BLaER1 treated with 17β-estradiol and CSF1 and Interleukin-3, amounts not matched to agents 10 nM and 100 nM (cell line): Measurements from ENCODE around the gene ARID1B.

ENCODE experiments used
- H3K27ac ChIP-seq, 11 experiments: shearing (Covaris generic); formaldehyde crosslinking; 2 replicates each; pipeline ENCODE4 v1.8.1; 2022
- H3K27me3 ChIP-seq, 11 experiments: shearing (Covaris generic); formaldehyde crosslinking; 2 replicates each; pipeline ENCODE4 v1.8.1; 2022
- H3K36me3 ChIP-seq, 11 experiments: shearing (Covaris generic); formaldehyde crosslinking; 2 replicates each; pipeline ENCODE4 v1.8.1; 2022
- H3K4me1 ChIP-seq, 10 experiments: shearing (Covaris generic); formaldehyde crosslinking; 2 replicates each; pipeline ENCODE4 v1.8.1; 2022
- H3K4me2 ChIP-seq, 11 experiments: shearing (Covaris generic); formaldehyde crosslinking; 2 replicates each; pipeline ENCODE4 v1.8.1; 2022
- H3K4me3 ChIP-seq, 10 experiments: shearing (Covaris generic); formaldehyde crosslinking; 2 replicates each; pipeline ENCODE4 v1.8.1; 2022
- H3K9ac ChIP-seq, 11 experiments: shearing (Covaris generic); formaldehyde crosslinking; 2 replicates each; pipeline ENCODE4 v1.8.1; 2022
- H3K9me3 ChIP-seq, 11 experiments: shearing (Covaris generic); formaldehyde crosslinking; replicated peaks in 1 of 11; 2 replicates each; pipeline ENCODE4 v1.8.1; 2022
- H4K20me1 ChIP-seq, 11 experiments: shearing (Covaris generic); formaldehyde crosslinking; 2 replicates each; pipeline ENCODE4 v1.8.1; 2022
- Cebpa-rat ChIP-seq, 11 experiments: shearing (Covaris generic); IDR thresholded peaks; 2 replicates each; pipeline ENCODE4 v1.8.1; 2022

ARID1B gene

GRCh38 chr6:157213907-157214565 lies 436.9 kb downstream of the ARID1B start:
- no peak overlapping the region for H3K9ac ChIP-seq
- no peak overlapping the region for H3K27ac ChIP-seq
- no peak overlapping the region for H3K4me3 ChIP-seq
- peaks cover 0 to 5% (median 1%) of the 10 kb centered on the region in 10 experiments; a peak in 2 of 20 replicates for H3K4me1 ChIP-seq
- H3K4me2 ChIP-seq = no peak overlapping the region
- H3K36me3 ChIP-seq = peaks cover 0 to 19% (median 8%) of the 10 kb centered on the region in 11 experiments; a peak in 7 of 22 replicates
- peaks cover 0 to 2% (median 0%) of the 10 kb centered on the region in 11 experiments; a peak in 1 of 22 replicates for H3K27me3 ChIP-seq
- no peaks in the 10 kb centered on the region for H3K9me3 ChIP-seq
- no peak for TF ChIP-seq Cebpa-rat (IDR thresholded peaks at IDR 0.05)
- peaks cover 0 to 14% (median 0%) of the 10 kb centered on the region in 11 experiments; a peak in 6 of 22 replicates for H4K20me1 ChIP-seq

DNA sequence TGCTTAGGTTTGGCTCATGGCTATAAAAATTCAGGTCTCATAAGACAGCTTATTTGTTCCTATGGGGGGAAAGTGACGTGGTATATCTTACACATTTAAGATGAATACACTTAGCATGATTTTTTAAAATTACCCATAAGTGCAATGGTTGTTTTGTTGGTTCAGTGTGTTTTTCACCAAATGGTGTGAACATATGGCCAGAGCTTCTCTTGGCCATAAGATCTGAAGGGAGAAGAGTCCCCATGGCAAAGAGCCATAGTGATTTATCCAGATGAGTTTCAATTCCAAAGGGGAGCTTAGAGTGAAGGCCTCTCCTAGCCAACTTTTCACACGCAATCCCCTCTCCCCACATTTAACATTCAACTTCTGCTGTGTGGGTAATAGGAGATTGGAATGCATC lies 438.5 kb downstream of the ARID1B start:
- Histone ChIP-seq H3K9me3 (no peaks in the 10 kb centered on the region), H4K20me1 (peaks cover 0 to 17% (median 0%) of the 10 kb centered on the region in 11 experiments; a peak in 6 of 22 replicates), H3K4me2 (no peak overlapping the region), H3K27ac (no peak overlapping the region), H3K9ac (no peak overlapping the region), H3K27me3 (peaks cover 3 to 18% (median 7%) of the 10 kb centered on the region in 11 experiments; a peak in 20 of 22 replicates), H3K4me1 (peaks cover 0 to 8% (median 3%) of the 10 kb centered on the region in 10 experiments; a peak in 6 of 20 replicates), H3K36me3 (peaks cover 0 to 5% (median 0%) of the 10 kb centered on the region in 11 experiments; a peak in 2 of 22 replicates), H3K4me3 (no peak overlapping the region)
- TF ChIP-seq Cebpa-rat (IDR thresholded peaks at IDR 0.05) = no peak

- Histone ChIP-seq H3K9ac (no peak overlapping the region), H3K36me3 (no peaks in the 10 kb centered on the region), H4K20me1 (peaks cover 0 to 14% (median 3%) of the 10 kb centered on the region in 11 experiments; a peak in 7 of 22 replicates), H3K27me3 (peaks cover 11 to 27% (median 15%) of the 10 kb centered on the region in 11 experiments), H3K27ac (no peak overlapping the region), H3K4me2 (no peak overlapping the region), H3K4me1 (peaks cover 0 to 16% (median 7%) of the 10 kb centered on the region in 10 experiments; a peak in 17 of 20 replicates), H3K4me3 (no peak overlapping the region), H3K9me3 (no peaks in the 10 kb centered on the region)
- no peak for TF ChIP-seq Cebpa-rat (IDR thresholded peaks at IDR 0.05)
Observed at GRCh38 chr6:157216570-157216969, 439.4 kb downstream of the ARID1B start.

DNA sequence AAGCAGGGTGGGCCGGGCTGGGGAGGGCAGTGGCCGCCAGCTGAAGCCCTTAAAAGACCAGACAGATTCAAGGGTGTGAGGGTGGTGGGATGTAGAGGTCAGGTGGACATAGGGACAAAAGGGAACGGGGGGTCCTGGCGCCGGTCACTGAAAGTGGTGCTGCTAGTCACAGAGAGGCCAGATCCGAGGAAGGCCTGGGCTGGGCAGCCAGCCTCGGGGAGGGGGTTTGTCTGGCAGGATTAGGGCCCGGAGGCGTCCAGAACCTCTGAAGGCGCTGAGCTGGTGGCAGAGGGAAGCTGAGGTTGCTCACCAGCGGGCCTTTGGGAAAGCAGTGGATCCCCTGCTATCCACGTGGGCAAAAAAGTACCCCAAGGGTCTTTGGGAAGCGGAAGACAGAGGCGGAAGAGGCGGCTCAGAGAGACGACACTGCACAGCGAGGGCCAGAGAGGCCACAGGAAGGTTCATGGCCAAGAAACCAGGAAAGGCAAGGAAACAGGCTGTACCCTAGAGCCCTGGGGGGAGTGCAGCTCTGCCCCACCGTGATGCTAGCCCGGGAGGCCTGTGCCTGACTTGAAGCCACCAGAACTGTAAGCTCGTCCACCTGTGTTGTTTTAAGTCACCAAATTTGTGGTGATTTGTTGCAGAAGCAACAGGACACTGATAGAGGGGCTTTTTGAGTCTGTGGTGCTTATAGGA lies 440.2 kb downstream of the ARID1B start:
- Histone ChIP-seq H3K9me3 (no peaks in the 10 kb centered on the region), H4K20me1 (peaks cover 0 to 22% (median 0%) of the 10 kb centered on the region in 11 experiments; a peak in 7 of 22 replicates), H3K27ac (no peak overlapping the region), H3K36me3 (no peaks in the 10 kb centered on the region), H3K4me1 (peaks cover 7 to 20% (median 13%) of the 10 kb centered on the region in 10 experiments), H3K4me2 (no peak overlapping the region), H3K4me3 (no peak overlapping the region), H3K27me3 (peaks cover 19 to 35% (median 23%) of the 10 kb centered on the region in 11 experiments), H3K9ac (no peak overlapping the region)
- no peak for TF ChIP-seq Cebpa-rat (IDR thresholded peaks at IDR 0.05)

DNA sequence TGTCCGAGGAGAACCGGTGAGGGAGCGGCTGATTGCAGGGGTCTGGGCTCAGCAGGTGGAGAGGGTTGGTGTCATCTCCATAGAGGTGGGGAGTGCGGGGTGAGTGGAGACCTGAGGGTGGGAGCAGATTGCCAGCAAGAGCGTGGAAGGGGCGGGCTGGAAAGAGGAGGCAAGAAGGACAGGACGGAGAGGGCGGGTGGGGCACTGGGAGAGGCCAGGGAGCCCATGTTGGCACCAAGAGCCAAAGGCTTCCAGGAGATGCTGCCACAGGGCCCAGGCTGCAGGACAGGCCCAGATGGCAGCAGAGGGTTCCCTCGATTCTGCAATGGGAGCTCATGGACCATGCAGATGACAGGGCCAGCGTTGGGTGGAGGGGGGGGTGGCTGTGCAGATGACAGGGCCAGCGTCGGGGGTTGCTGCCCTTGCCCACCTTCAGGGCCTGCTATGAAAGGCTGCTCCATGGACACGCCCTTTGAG lies 440.8 kb downstream of the ARID1B start:
- Histone ChIP-seq H3K36me3 (no peaks in the 10 kb centered on the region), H3K4me2 (no peak overlapping the region), H3K4me1 (peaks cover 12 to 26% (median 19%) of the 10 kb centered on the region in 10 experiments), H3K27me3 (peaks cover 19 to 39% (median 24%) of the 10 kb centered on the region in 11 experiments), H3K9ac (no peak overlapping the region), H4K20me1 (peaks cover 0 to 28% (median 0%) of the 10 kb centered on the region in 11 experiments; a peak in 8 of 22 replicates), H3K9me3 (no peaks in the 10 kb centered on the region), H3K27ac (no peak overlapping the region), H3K4me3 (no peak overlapping the region)
- TF ChIP-seq Cebpa-rat (IDR thresholded peaks at IDR 0.05) = no peak

DNA sequence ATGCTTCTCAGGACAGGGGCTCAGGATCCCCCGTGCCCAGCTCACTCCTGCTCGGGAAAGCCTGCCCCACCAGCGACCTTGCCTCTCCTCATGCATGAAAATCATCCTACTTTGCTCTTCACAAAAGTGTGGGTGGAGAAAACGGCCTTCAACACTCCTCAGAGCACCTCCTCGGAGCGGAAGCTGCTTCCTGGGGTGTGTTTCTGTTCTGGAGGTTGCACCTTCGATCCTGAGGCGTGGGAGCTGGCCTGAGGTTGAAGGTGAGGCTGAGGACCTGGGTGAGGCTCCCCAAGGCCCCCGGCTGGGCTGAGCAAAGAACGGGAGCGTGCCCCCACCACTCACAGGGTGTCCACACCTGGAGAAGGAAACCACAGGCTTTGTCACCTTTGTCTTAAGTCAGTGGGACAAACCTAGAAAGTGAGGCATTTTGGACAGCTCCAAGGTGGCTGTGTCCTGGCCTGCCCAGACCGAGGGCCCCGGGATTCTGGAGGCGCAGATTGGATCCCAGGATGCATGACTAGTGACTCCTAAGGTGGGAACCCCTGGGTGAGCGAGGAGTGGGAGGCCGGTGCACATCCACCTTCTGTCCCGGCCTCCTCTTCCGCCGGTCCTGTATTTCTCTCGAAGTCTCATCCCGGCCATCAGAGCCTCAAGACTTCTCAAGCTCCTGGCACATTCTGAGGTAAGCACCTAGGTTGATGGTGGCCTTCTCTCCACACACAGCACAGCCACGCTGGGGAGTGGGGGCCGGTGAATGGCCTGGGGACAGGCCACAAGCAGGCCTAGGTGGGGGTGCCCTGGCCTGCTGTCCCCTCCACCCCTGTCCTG lies 441.4 kb downstream of the ARID1B start:
- no peaks in the 10 kb centered on the region for H3K9me3 ChIP-seq
- H3K4me2 ChIP-seq = no peak overlapping the region
- H3K27me3 ChIP-seq = peaks cover 19 to 45% (median 24%) of the 10 kb centered on the region in 11 experiments
- no peak overlapping the region for H3K4me3 ChIP-seq
- no peak overlapping the region for H3K27ac ChIP-seq
- no peak for TF ChIP-seq Cebpa-rat (IDR thresholded peaks at IDR 0.05)
- peaks cover 19 to 32% (median 26%) of the 10 kb centered on the region in 10 experiments for H3K4me1 ChIP-seq
- no peak overlapping the region for H3K9ac ChIP-seq
- H4K20me1 ChIP-seq = peaks cover 0 to 34% (median 6%) of the 10 kb centered on the region in 11 experiments; a peak in 14 of 22 replicates
- H3K36me3 ChIP-seq = no peaks in the 10 kb centered on the region

DNA sequence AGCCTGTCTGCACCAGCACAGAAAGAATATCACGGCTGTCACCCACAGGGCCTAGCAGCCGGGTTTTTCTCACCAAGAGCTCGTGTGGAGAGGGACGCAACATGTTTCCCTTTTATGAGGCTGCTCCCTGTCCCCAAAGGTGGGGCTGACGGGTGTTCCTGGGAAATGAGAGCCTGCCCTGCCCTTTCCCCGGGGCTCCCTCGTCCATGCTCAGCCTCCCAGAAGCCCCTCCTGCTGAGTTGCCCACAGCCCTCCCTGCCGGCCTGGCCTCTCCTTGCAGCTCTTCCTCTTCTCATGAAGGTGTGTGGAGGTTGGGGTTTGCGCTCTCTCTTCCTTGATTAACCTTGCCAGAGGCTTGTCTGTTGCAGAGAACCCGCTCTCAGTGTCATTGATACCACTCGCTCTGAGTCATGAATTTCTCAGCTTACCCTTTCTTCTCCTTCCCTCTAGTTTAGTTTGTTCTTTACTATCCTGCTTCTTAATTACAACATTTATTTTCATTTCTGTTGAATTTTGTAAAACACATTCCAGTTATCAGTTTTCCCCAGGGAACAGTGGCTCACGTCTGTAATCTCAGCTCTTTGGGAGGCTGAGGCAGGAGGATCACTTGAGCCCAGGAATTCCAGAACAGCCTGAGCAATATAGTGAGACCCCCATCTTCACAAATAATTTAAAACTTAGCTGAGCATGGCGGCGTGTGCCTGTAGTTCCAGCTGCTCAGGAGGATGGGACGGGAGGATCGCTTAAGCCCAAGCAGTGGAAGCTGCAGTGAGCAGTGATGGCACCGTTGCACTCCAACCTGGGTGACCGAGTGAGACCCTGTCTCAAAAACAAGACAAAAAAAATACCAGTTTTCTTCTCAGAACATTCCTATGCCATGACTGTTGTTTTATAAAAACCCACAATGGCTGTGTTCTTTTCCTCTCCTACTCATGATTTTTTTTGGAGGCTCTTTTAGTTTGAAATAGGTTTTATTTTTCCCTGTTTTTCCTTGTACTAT lies 442.3 kb downstream of the ARID1B start:
- Histone ChIP-seq H3K9ac (no peak overlapping the region), H3K4me1 (peaks cover 28 to 41% (median 35%) of the 10 kb centered on the region in 10 experiments), H4K20me1 (peaks cover 0 to 44% (median 11%) of the 10 kb centered on the region in 11 experiments; a peak in 14 of 22 replicates), H3K9me3 (no peaks in the 10 kb centered on the region), H3K36me3 (no peaks in the 10 kb centered on the region), H3K27me3 (peaks cover 19 to 54% (median 32%) of the 10 kb centered on the region in 11 experiments), H3K27ac (no peak overlapping the region), H3K4me3 (no peak overlapping the region), H3K4me2 (no peak overlapping the region)
- no peak for TF ChIP-seq Cebpa-rat (IDR thresholded peaks at IDR 0.05)
